ENCODE data around the gene FSTL4.
"Not testable (repeated sequence)": the region's sequence is repeated elsewhere in the genome, so short reads cannot be mapped to it uniquely, and the experiment has no call there.

FSTL4 gene

GRCh38 chr5:133453084-133453780 is 159.1 kb downstream of the FSTL4 start:
- no peak for DNase-seq

- DNase-seq, result no peak
Measured at GRCh38 chr5:133451926-133452325, 160.4 kb downstream of the FSTL4 start.

- no peak for DNase-seq
Measured at GRCh38 chr5:133450286-133450685, 162.1 kb downstream of the FSTL4 start.

DNA sequence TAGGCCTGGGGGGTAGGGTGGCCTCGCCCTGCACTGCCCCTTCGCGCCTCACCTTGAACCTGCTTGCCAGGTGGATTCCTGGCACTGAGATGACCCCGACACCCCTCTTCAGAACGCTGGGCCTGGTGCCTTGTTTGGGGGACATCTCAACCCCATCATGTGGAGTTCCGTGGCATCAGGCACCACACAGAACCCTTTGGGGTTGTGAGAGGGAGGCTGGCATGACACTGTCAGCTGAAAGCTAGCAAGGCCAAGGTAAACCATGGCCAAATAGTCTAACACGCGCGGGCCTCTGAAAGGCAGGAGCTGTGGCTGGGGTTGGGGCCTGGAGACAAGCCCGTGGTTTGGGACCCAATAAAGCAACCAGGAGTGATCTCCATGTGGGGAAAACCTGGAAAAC is 163.2 kb downstream of the FSTL4 start:
- DNase-seq, result no peak

DNA sequence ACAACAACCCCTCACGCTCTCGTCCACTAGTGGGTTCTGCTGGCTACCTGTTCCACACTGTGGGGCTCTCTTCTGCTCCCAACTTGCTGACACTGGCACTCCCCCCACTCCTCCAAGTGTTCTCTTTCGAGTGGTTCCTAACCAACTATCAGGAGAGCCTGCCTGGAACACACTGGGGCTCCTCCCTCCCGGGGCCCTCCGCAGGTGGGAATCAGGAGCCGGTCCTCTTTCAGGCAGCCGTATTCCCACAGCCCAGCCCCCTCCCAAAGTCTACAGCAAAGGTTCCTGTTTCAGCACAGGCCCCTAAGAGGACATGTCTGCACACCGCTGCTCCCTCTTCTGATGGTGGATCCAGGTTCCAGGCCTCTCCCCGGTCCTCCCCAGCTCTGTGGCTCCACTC is 165.9 kb downstream of the FSTL4 start:
- DNase-seq, result no peak

DNA sequence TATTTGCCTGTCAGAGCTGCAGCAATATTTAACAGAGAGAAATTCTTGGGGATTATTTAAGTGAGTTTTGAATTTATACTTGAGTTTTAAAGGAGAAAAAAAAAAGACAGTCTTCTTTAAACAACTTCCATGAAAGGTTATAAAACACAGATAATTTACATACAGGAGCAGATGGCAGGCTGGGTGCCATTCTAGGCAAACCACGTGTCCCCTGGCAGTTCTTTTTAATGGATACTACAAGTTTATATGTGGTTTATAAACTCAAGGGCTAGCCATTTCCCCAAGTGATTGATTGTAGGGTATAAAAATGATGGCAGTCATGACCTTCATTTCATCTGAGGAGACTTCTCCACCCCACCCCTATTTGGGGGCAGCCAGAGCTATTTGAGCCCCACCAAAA is 166.6 kb downstream of the FSTL4 start:
- no peak for DNase-seq

DNA sequence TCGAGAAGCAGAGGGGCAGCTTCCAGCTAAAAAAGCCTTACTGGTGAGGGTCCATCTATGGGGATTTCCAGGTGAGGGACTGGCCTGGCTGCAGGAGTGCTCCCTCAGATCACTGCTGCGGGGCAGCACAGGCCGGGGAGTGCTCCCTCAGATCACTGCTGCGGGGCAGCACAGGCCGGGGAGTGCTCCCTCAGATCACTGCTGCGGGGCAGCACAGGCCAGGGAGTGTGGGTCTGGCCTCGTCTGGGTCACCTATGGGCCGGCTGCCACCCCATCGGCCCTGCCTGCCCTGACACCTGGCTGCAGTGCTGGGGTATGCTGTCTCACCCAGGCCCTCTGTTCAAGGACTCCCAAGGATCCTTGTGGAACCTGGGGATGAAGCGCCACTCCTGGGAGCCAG is 167.1 kb downstream of the FSTL4 start:
- DNase-seq, result not testable (repeated sequence)

DNA sequence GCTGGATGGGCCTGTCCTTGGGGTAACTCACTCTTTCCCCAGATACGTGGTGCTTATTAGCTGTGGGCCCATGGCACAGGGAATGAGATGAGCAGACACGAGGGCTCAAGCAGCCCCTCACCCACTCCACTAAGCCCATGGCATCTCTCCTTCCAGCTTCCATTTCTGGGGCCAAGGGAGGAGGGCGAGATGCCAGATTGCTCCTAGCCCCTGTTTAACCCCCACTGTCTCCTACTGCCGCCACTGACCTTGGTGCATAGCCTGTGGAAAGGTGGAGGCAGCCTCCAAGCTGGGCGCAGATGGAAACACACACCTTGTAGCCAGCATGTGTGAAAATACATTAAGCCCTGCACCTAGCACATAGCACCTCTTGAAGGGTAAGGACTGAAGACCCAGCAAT is 167.6 kb downstream of the FSTL4 start:
- no peak for DNase-seq

GRCh38 chr5:133441166-133441815 is 171.1 kb downstream of the FSTL4 start:
- no peak for DNase-seq

DNA sequence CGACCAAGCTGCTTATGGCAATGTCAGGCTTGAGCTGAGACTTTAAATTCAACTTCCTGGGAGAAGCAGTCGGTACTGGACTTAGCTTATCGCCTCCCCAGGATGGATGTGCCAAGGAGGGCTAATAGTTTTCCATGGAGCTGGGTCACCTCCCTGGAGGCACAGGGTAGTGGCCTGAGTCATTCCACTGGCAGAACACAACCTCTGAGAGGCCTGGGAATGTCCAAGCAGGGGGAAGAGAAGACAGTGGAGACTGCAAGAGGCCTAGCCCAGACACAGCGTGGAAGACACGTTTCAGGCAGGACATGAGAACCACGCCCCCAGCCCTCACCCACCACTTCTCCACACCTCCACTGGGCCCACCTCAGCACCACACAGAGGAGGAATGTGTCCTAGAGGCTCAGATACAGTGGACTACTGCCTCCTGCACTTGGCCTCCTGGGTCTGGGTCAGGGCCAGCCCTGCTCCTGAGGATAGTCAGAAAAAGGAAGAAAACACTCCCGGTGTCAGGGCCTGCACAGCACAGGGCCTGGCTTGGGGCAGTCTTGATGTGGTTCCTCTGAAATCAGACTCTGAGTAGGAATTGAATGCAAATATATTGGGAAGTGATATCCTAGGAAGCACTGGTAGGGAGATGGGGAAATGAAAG is 171.8 kb downstream of the FSTL4 start:
- no peak for DNase-seq

- no peak for DNase-seq
Measured at GRCh38 chr5:133439859-133440258, 172.5 kb downstream of the FSTL4 start.

DNA sequence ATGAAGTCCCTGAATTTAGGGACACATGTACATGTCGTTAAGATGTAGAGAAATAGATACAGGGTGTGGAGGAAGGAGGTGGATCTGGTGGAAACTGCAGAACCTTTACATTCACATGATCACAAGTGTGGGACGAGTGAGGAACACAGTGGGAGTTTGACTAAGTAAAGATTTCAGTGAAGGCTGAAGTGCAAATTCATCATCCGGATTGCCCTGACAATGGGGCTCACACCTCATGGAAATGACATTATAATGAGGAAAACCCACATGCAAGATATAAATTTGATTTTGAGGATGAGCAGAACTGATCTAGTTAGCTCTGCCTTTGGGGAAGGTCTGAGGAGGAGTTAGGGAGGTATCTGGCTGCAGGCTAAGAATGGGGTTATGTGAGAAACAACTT is 173.9 kb downstream of the FSTL4 start:
- DNase-seq, result no peak

DNA sequence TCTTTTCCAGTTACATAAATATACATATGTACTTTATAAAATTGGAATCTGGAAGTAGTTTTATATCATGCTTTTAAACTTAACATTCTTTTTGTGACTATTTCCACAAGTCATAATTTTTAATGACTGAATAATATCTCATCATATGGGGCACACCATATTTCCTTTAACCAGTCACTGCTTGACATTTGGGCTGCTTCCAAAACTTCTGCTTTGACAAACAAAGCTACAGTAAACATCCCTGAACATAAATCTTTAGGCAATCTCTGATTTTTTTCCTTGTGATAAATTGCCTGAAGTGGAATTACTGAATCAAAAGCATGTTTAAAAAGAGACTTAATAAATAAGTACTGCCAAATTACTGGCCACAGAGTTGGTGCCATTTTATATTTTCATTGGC is 178.0 kb downstream of the FSTL4 start:
- no peak for DNase-seq

- DNase-seq, result no peak
Measured at GRCh38 chr5:133433641-133434040, 178.7 kb downstream of the FSTL4 start.

DNA sequence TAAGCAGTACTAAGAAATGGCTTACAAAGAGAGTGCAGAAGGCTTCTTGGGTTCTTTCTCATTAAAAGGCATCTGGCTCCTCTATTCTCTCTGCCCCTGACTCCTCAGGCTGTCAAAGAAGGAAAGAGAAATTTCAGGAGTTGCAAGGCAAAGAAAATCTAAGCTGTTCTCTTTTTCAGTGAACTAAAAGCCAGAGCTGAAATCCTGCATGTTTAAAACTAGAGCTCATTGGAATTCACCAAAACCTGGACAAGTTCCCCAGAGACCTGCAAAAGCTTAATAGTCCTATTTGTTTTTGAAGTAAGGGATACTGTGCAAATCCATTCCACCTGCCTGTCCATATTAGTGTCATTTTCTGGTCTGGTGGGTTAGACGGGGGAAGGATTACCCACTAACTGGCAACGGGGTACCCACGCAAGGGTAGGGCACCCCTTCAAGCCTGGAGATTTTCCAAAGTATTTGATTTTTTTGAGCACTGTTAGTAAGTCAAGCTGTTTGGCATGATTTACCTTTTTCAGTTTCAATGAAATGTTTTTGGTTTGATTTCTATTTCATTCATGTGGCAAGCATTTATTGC is 179.3 kb downstream of the FSTL4 start:
- no peak for DNase-seq

GRCh38 chr5:133431326-133431865 is 180.9 kb downstream of the FSTL4 start:
- no peak for DNase-seq

DNA sequence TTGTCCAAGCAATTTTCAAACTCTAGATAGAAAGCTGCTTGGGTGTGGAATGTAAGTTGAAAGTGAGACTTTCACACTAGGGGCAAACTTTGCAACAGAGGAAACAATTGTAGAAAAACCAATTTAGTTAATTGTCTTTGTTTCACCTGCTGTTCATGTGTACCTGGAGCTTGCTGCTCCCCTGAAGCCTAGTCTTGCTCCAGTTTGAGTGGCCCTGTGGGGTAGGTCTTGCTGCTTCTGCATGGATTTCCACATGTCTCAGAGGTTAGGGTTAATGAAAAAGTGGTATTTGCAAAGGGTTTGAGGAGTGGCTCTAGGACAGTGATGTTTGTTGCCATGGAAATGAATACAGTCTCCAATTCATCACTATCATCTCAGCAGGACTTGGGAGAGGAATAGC is 182.2 kb downstream of the FSTL4 start:
- no peak for DNase-seq

- no peak for DNase-seq
Measured at GRCh38 chr5:133429046-133429445, 183.3 kb downstream of the FSTL4 start.

GRCh38 chr5:133428072-133428660 is 184.2 kb downstream of the FSTL4 start:
- no peak for DNase-seq

GRCh38 chr5:133427121-133427777 is 185.1 kb downstream of the FSTL4 start:
- DNase-seq, result no peak

- DNase-seq, result no peak
Measured at GRCh38 chr5:133426264-133426663, 186.1 kb downstream of the FSTL4 start.

DNA sequence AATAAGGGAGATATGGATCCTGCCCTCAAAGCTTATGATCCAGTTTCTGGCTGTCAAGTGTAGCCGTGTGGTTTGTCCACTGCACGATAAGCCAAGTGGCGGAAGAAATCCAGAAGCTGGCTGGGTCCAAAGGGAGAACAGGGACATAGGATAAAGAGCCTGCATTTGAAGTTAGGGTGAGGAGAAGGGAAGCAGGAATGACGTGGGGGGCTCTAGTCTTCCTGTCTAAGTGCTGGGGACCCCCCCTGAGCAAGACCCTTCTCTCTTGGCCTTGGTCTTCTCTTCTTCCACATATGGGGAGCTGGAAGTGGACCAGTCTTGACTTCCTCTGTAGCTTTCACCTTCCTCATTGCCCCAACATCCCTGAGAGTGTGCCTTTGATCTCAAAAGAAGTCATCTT is 186.6 kb downstream of the FSTL4 start:
- DNase-seq, result no peak

DNA sequence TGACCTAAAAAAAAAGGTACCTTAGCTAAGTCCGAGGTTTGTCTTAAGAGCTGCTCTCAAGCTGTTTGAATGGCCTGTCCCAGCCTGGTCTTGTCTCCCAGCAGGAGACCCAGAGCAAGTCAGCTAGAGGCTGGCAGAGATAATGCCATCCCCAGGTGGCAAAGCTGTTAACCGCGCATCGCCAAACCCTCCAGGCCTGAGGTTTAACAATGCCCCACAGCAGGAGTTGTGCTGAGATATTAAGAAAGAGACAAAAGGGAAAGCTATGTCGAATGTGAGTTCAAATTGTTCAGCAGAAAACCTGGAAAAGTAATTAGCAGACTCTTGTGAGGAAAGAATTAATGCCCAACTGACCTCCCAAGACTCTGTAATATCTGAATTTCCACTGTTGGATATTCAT is 187.1 kb downstream of the FSTL4 start:
- DNase-seq, result no peak

All from activated CD4-positive, alpha-beta T cell treated with anti-CD3 and anti-CD28 coated beads, Interleukin-2, Interleukin-6, amounts not matched to agents 100 ng/mL and 50 ng/mL, durations not matched to agents 16 hours and 8 hours (primary cell).